Trophoblast cell (in vitro differentiated cells and primary cell): ENCODE measurements around the gene FSCN2.
A peak's percentile ranks its signal among the peaks of the same experiment; 100 is the strongest.

Experiments used
- DNase-seq, 2 donors: peaks; one replicate each; pipeline ENCODE4 v3.0.0-alpha.2; 2016
- H2AFZ ChIP-seq: 2 replicates; pipeline ENCODE4 v1.6.1; 2013; ENCODE audit warnings: low read length, moderate library complexity, mild to moderate bottlenecking; ENCODE audit not compliant: insufficient read depth, poor library complexity
- H2AK5ac ChIP-seq: 2 replicates; pipeline ENCODE4 v1.6.1; 2013; ENCODE audit warnings: mild to moderate bottlenecking, low read length
- H2BK120ac ChIP-seq: 2 replicates; pipeline ENCODE4 v1.6.1; 2013; ENCODE audit warnings: low read length, mild to moderate bottlenecking, moderate library complexity; ENCODE audit not compliant: insufficient read depth, poor library complexity
- H2BK12ac ChIP-seq: 2 replicates; pipeline ENCODE4 v1.6.1; 2013; ENCODE audit warnings: mild to moderate bottlenecking, low read length, moderate library complexity
- H2BK5ac ChIP-seq: 2 replicates; pipeline ENCODE4 v1.6.1; 2013; ENCODE audit warnings: low read length, low read depth, moderate library complexity, mild to moderate bottlenecking; ENCODE audit not compliant: poor library complexity
- H3K14ac ChIP-seq: 2 replicates; pipeline ENCODE4 v1.6.1; 2013; ENCODE audit warnings: mild to moderate bottlenecking, low read length
- H3K18ac ChIP-seq: 2 replicates; pipeline ENCODE4 v1.6.1; 2013; ENCODE audit warnings: mild to moderate bottlenecking, low read length
- H3K23ac ChIP-seq: 2 replicates; pipeline ENCODE4 v1.6.1; 2013; ENCODE audit warnings: low read length
- H3K27ac ChIP-seq: 2 replicates; pipeline ENCODE4 v1.5.1; 2013; ENCODE audit warnings: low read depth, mild to moderate bottlenecking, inconsistent platforms, low read length, moderate library complexity
- H3K27me3 ChIP-seq: 2 replicates; pipeline ENCODE4 v1.6.1; 2013; ENCODE audit warnings: inconsistent platforms, mild to moderate bottlenecking, low read length, moderate library complexity; ENCODE audit not compliant: insufficient read depth
- H3K36me3 ChIP-seq, 2 experiments: 1 replicate in 1 of 2; 2 replicates in 1 of 2; pipeline ENCODE4 v1.6.1; 2013; ENCODE audit warnings: low read length in 2 of 2, mild to moderate bottlenecking in 2 of 2, moderate library complexity in 1 of 2; ENCODE audit not compliant: insufficient read depth in 2 of 2, control insufficient read depth in 1 of 2
- H3K4ac ChIP-seq: 2 replicates; pipeline ENCODE4 v1.6.1; 2013; ENCODE audit warnings: low read depth, mild to moderate bottlenecking, low read length, moderate library complexity
- H3K4me1 ChIP-seq, 2 experiments: 1 replicate in 1 of 2; 2 replicates in 1 of 2; pipeline ENCODE4 v1.6.1; 2013; ENCODE audit warnings: low read length in 2 of 2, mild to moderate bottlenecking in 2 of 2, moderate library complexity in 1 of 2; ENCODE audit not compliant: insufficient read depth in 2 of 2, control insufficient read depth in 1 of 2
- H3K4me2 ChIP-seq: 2 replicates; pipeline ENCODE4 v1.6.1; 2013; ENCODE audit warnings: inconsistent platforms, mild to moderate bottlenecking, low read length, moderate library complexity
- H3K4me3 ChIP-seq: 2 replicates; pipeline ENCODE4 v1.5.1; 2013; ENCODE audit warnings: mild to moderate bottlenecking, low read depth, low read length, inconsistent platforms
- H3K79me1 ChIP-seq: one replicate; pipeline ENCODE4 v1.6.1; 2013; ENCODE audit warnings: low read length
- H3K79me2 ChIP-seq: 2 replicates; pipeline ENCODE4 v1.6.1; 2013; ENCODE audit warnings: low read length, mild to moderate bottlenecking; ENCODE audit not compliant: control insufficient read depth, insufficient read depth, poor library complexity
- H3K9ac ChIP-seq: 2 replicates; pipeline ENCODE4 v1.6.1; 2013; ENCODE audit warnings: mild to moderate bottlenecking, low read length
- H3K9me3 ChIP-seq: 2 replicates; pipeline ENCODE4 v1.6.1; 2013; ENCODE audit warnings: low read depth, mild to moderate bottlenecking, control low read depth, inconsistent platforms, low read length; ENCODE audit not compliant: insufficient read depth
- H4K12ac ChIP-seq: 2 replicates; pipeline ENCODE4 v1.6.1; 2013; ENCODE audit warnings: low read depth, mild to moderate bottlenecking, low read length, moderate library complexity
- H4K8ac ChIP-seq: 2 replicates; pipeline ENCODE4 v1.6.1; 2013; ENCODE audit warnings: low read depth, mild to moderate bottlenecking, low read length, moderate library complexity
- H4K91ac ChIP-seq: one replicate; pipeline ENCODE4 v1.6.1; 2013; ENCODE audit warnings: low read depth, mild to moderate bottlenecking, low read length, moderate library complexity
- WGBS: extraction: QIAGEN DNeasy Blood & Tissue Kit; methylation state at CpG from one replicate; pipeline ENCODE4 v1.1.7; 2013; ENCODE audit warnings: missing lambda C conversion rate; ENCODE audit not compliant: insufficient read length, insufficient coverage; ENCODE audit errors: extremely low coverage; 5-methylcytosine and 5-hydroxymethylcytosine counted together

Gene FSCN2

GRCh38 chr17:81483862-81484194 lies 44.3 kb upstream of the FSCN2 start:
- Histone ChIP-seq H3K9me3 (peaks cover 17% of the 10 kb centered on the region), H2BK120ac (peak overlapping the region; percentile 38), H3K18ac (peak overlapping the region; percentile 13), H3K4me2 (peak overlapping the region; percentile 96), H4K8ac (peak overlapping the region; percentile 34), H2AFZ (peak overlapping the region; percentile 62), H2BK5ac (no peak overlapping the region), H3K36me3 (no peaks in the 10 kb centered on the region), H3K27ac (no peak overlapping the region), H2BK12ac (no peak overlapping the region), H3K79me1 (peaks cover 7% of the 10 kb centered on the region), H3K9ac (peak overlapping the region; percentile 63), H3K27me3 (peaks cover 25% of the 10 kb centered on the region), H2AK5ac (no peak overlapping the region), H3K14ac (no peak overlapping the region), H3K79me2 (peaks cover 5% of the 10 kb centered on the region), H3K23ac (no peak overlapping the region), H4K12ac (peak overlapping the region; percentile 66), H3K4me1 (peaks cover 11 to 20% of the 10 kb centered on the region in 2 experiments), H4K91ac (no peak overlapping the region), H3K4ac (no peak overlapping the region), H3K4me3 (peak overlapping the region; percentile 61)
- no peak for DNase-seq
- no CpG with 5 or more reads among the region's 32 CpGs for WGBS

GRCh38 chr17:81484195-81484979 lies 43.8 kb upstream of the FSCN2 start:
- peaks cover 5% of the 10 kb centered on the region for H3K79me2 ChIP-seq
- no peaks in the 10 kb centered on the region for H3K36me3 ChIP-seq
- peaks cover 17% of the 10 kb centered on the region for H3K9me3 ChIP-seq
- no peak overlapping the region for H2AK5ac ChIP-seq
- peaks cover 25% of the 10 kb centered on the region for H3K27me3 ChIP-seq
- no peak overlapping the region for H2BK12ac ChIP-seq
- no CpG with 5 or more reads among the region's 60 CpGs for WGBS
- peak; percentile 76 to 88 for DNase-seq
- peak overlapping the region; percentile 91 for H2AFZ ChIP-seq
- H3K4me1 ChIP-seq: peaks cover 11 to 20% of the 10 kb centered on the region in 2 experiments
- H3K23ac ChIP-seq: no peak overlapping the region
- no peak overlapping the region for H4K91ac ChIP-seq
- no peak overlapping the region for H3K27ac ChIP-seq
- H2BK120ac ChIP-seq: peak overlapping the region; percentile 38
- no peak overlapping the region for H3K4ac ChIP-seq
- peak overlapping the region; percentile 66 for H4K12ac ChIP-seq
- no peak overlapping the region for H2BK5ac ChIP-seq
- H3K18ac ChIP-seq: peak overlapping the region; percentile 13
- peaks cover 7% of the 10 kb centered on the region for H3K79me1 ChIP-seq
- peak overlapping the region; percentile 78 for H3K14ac ChIP-seq
- H4K8ac ChIP-seq: peak overlapping the region; percentile 82
- H3K4me2 ChIP-seq: peak overlapping the region; percentile 96
- peak overlapping the region; percentile 62 for H3K4me3 ChIP-seq
- H3K9ac ChIP-seq: peak overlapping the region; percentile 67

- H3K27ac ChIP-seq: no peak overlapping the region
- no peak overlapping the region for H2BK5ac ChIP-seq
- peaks cover 7% of the 10 kb centered on the region for H3K79me1 ChIP-seq
- H3K4me2 ChIP-seq: no peak overlapping the region
- no peak overlapping the region for H3K4me3 ChIP-seq
- no peak overlapping the region for H3K23ac ChIP-seq
- no peak overlapping the region for H2AK5ac ChIP-seq
- no peak overlapping the region for H2BK120ac ChIP-seq
- peaks cover 11 to 20% of the 10 kb centered on the region in 2 experiments for H3K4me1 ChIP-seq
- H4K8ac ChIP-seq: no peak overlapping the region
- H3K18ac ChIP-seq: no peak overlapping the region
- H4K12ac ChIP-seq: no peak overlapping the region
- H3K36me3 ChIP-seq: no peaks in the 10 kb centered on the region
- H3K27me3 ChIP-seq: peaks cover 13% of the 10 kb centered on the region
- H3K9me3 ChIP-seq: peaks cover 9% of the 10 kb centered on the region
- no peak overlapping the region for H3K14ac ChIP-seq
- H3K4ac ChIP-seq: no peak overlapping the region
- no CpG with 5 or more reads among the region's 17 CpGs for WGBS
- H2AFZ ChIP-seq: no peak overlapping the region
- no peak overlapping the region for H2BK12ac ChIP-seq
- no peak for DNase-seq
- H3K9ac ChIP-seq: no peak overlapping the region
- peaks cover 5% of the 10 kb centered on the region for H3K79me2 ChIP-seq
- H4K91ac ChIP-seq: no peak overlapping the region
Measured at GRCh38 chr17:81486199-81486810, 41.9 kb upstream of the FSCN2 start.

- no peak overlapping the region for H2AFZ ChIP-seq
- no peak overlapping the region for H3K9ac ChIP-seq
- no peak overlapping the region for H2AK5ac ChIP-seq
- H3K4ac ChIP-seq: no peak overlapping the region
- peaks cover 7% of the 10 kb centered on the region for H3K79me1 ChIP-seq
- no peak overlapping the region for H4K91ac ChIP-seq
- H4K12ac ChIP-seq: no peak overlapping the region
- peak overlapping the region; percentile 93 for H4K8ac ChIP-seq
- no CpG with 5 or more reads among the region's 10 CpGs for WGBS
- peaks cover 5% of the 10 kb centered on the region for H3K79me2 ChIP-seq
- no peak overlapping the region for H3K23ac ChIP-seq
- peaks cover 4% of the 10 kb centered on the region for H3K9me3 ChIP-seq
- H2BK120ac ChIP-seq: no peak overlapping the region
- H3K14ac ChIP-seq: no peak overlapping the region
- no peak overlapping the region for H2BK12ac ChIP-seq
- no peak overlapping the region for H3K18ac ChIP-seq
- H3K27me3 ChIP-seq: peaks cover 9% of the 10 kb centered on the region
- H3K4me1 ChIP-seq: peaks cover 11 to 20% of the 10 kb centered on the region in 2 experiments
- no peaks in the 10 kb centered on the region for H3K36me3 ChIP-seq
- H3K27ac ChIP-seq: no peak overlapping the region
- no peak overlapping the region for H3K4me3 ChIP-seq
- DNase-seq: no peak
- no peak overlapping the region for H3K4me2 ChIP-seq
- no peak overlapping the region for H2BK5ac ChIP-seq
Measured at GRCh38 chr17:81487089-81487486, 41.1 kb upstream of the FSCN2 start.
